Astrocyte of the cerebellum (primary cell): ENCODE data around the gene HAVCR1.

Experiments used
- DNase-seq: peaks from one replicate; pipeline ENCODE4 v3.0.0-alpha.2; 2011; ENCODE audit warnings: low read depth
- H3K4me3 ChIP-seq: 2 replicates; pipeline ENCODE4 v1.5.1; 2011; ENCODE audit warnings: mild to moderate bottlenecking, low read depth, low read length, moderate library complexity
- in situ Hi-C: cut with HindIII; loops from 2 replicates; pipeline ENCODE4 v1.10.0; 2017; ENCODE audit warnings: low sequenced_read_pairs
- TF ChIP-seq, protein P1 (sequence below): IDR thresholded peaks from 2 replicates; pipeline ENCODE4 v1.5.1; 2012; ENCODE audit warnings: low read length, low read depth, moderate library complexity, mild to moderate bottlenecking; ENCODE audit errors: missing control alignments

The HAVCR1 gene

GRCh38 chr5:157059093-157059539 lies at the start of gene HAVCR1:
HAVCR1 (minus strand) TSS chr5:157059116; CDS start chr5:157057943, 1,173 bp downstream.
- no peak for DNase-seq
- in situ Hi-C loops: no loop called here
- H3K4me3 ChIP-seq: no peak within 1 kb of the TSS
- TF ChIP-seq, protein P1, sequence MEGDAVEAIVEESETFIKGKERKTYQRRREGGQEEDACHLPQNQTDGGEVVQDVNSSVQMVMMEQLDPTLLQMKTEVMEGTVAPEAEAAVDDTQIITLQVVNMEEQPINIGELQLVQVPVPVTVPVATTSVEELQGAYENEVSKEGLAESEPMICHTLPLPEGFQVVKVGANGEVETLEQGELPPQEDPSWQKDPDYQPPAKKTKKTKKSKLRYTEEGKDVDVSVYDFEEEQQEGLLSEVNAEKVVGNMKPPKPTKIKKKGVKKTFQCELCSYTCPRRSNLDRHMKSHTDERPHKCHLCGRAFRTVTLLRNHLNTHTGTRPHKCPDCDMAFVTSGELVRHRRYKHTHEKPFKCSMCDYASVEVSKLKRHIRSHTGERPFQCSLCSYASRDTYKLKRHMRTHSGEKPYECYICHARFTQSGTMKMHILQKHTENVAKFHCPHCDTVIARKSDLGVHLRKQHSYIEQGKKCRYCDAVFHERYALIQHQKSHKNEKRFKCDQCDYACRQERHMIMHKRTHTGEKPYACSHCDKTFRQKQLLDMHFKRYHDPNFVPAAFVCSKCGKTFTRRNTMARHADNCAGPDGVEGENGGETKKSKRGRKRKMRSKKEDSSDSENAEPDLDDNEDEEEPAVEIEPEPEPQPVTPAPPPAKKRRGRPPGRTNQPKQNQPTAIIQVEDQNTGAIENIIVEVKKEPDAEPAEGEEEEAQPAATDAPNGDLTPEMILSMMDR: no peak

- H3K4me3 ChIP-seq: no peak overlapping the region
Observed at GRCh38 chr5:157107508-157107907, 48.6 kb upstream of the HAVCR1 start.

DNA sequence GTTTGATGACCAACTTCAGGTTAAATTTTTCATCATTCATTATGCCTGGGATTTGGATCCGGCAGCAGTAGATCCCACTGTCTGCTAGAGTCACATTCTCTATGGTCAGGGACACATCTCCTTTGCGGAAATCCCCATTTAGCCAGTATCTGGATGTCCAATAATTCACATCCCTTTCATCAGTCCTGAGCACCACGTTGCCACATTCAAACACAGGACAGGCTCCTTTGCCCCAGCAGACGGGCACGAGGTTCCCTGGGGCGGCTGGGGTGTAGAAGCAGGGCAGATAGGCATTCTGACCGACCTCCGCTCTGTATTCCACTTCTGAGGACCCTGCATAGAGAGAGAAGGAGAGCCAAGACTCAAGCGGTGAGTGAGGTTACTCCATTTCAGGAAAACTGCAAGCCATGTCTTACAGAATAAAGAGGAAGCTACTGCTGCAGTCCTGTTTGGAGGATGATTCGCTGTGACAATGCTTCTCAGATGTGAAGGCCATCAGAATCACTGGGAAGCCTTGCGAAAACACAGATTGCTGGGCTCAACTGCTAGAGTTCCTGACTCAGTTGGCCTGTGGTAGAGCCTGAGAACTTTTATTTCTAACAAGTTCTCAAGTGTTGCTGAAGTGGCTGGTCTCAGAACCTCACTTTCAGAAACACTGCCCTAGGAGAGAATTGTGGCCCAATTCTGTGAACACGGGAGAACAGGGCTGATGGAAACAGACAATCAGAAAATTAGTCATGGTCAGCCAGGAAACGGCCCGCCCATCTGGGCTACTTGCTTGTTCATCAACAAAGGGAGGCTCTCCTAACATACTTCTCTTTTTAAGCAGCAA lies 47.9 kb upstream of the HAVCR1 start:
- TF ChIP-seq, protein P1: no peak
- in situ Hi-C loops: no loop called here
- DNase-seq: no peak
- no peak overlapping the region for H3K4me3 ChIP-seq

More at GRCh38 chr5:157107508-157107907, 48.6 kb upstream of the HAVCR1 start:
- TF ChIP-seq, protein P1: no peak
- in situ Hi-C loops: no loop called here
- DNase-seq: no peak

DNA sequence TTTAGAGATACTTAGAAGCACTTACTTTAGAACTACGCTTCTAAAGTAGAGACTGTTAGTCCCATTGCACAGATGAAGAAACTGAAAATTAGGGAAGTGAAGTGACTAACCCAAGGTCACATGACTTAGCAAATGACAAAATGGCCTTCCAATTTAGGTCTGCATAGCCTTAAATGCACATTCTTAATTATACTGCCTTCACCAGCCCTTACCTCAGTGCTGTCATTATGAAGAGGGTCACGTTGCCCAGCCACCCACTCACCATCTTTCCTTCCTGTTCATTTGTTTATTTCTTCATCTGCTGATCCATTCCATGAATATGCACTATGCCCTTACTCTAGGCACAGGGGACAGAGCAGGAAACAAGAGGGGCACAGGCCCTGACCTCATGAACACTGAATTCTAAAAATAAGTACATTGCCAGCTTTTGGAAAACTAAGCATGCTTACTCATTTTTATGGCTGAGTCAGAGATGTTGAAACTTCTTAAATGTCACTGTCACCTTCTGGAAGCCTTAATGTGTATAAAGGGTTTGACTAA lies 41.3 kb upstream of the HAVCR1 start:
- DNase-seq: no peak

DNA sequence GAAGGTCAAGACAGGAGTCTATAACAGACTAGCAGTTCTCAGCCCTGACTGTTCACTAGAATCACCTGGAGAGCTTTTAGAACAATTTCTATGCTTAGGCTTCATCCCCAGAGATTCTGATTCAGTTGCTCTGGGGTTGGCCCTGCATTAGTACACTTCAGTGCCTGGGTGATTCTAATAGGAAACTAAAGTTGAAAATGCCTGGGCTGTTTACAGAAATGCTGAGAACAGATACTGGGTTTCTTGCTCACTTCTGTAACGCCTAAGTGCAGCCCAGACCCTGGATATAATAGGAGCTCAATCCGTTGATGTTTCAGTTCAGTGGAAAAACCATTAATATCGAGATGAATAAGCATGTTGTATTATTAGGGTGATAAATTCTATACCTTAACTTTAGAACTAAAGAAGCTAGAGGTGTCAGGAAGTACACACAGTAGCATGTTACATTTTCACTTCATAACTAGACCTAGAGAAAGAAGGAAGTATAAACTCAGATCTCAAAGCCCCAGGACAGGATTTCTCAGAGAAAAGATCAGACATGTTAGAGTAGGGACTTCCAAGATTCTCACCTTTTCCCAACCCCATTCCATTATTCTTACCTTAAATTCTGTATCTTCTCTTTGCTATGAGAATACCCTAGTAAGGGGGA lies 29.6 kb upstream of the HAVCR1 start:
- H3K4me3 ChIP-seq: no peak overlapping the region
- in situ Hi-C loops: no loop called here
- TF ChIP-seq, protein P1: no peak
- DNase-seq: no peak

More for the DNA sequence above, 41.3 kb upstream of the HAVCR1 start:
- TF ChIP-seq, protein P1: no peak
- in situ Hi-C loops: no loop called here
- no peak overlapping the region for H3K4me3 ChIP-seq

DNA sequence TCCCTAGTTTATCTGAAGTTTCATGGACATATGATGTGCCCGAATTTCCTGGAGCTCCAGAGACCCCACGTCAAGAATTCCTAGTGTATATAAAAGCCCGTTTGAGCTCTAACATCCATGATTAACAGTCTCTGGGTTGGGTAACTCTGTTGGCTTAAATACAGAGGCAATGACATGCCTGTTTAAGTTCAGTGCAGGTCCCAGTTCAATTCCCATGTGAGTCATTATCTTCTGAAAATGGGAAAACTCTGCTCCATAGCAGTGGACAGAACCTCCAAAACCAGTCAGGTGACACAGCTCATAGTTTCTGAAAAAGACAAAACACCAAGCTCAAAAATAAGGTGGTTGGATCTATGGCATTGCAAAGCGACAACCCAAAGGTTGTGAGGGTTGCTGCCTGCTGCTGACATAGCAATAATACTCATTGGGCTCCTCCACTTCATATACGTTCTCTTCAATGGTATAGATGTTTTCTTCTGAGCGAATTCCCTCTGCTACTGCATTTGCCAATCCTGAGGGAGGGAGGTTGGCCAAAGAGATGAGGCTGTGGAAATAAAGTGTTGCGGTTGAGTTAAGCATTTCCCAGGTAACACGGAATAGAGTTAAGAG lies 27.9 kb upstream of the HAVCR1 start:
- no peak overlapping the region for H3K4me3 ChIP-seq
- in situ Hi-C loops: no loop called here
- TF ChIP-seq, protein P1: no peak
- no peak for DNase-seq
